ENCODE data around the gene CCND3.

Gene CCND3

GRCh38 chr6:41921712-41921998 lies 20.0 kb downstream of the CCND3 start:
- no peak for DNase-seq (ENCODE audit: low read depth)

- peak; percentile 88 for DNase-seq (ENCODE audit: low read depth)
Observed at GRCh38 chr6:41920921-41921711, 20.5 kb downstream of the CCND3 start, which contains the start of the genes BYSL and MED20. BYSL (plus strand) TSS chr6:41921499; CDS start chr6:41921563, 64 bp downstream. MED20 (minus strand) TSS chr6:41921139; CDS start chr6:41921018, 121 bp downstream.

- peak; percentile 84 for DNase-seq (ENCODE audit: low read depth)
Observed at GRCh38 chr6:41917528-41917927, 24.1 kb downstream of the CCND3 start.

GRCh38 chr6:41914869-41915530 lies 26.6 kb downstream of the CCND3 start:
- no peak for DNase-seq (ENCODE audit: low read depth)

- DNase-seq (ENCODE audit: low read depth), result no peak
Observed at GRCh38 chr6:41914343-41914742, 27.3 kb downstream of the CCND3 start.

- DNase-seq (ENCODE audit: low read depth), result no peak
Observed at GRCh38 chr6:41909727-41910126, 31.9 kb downstream of the CCND3 start.

DNA sequence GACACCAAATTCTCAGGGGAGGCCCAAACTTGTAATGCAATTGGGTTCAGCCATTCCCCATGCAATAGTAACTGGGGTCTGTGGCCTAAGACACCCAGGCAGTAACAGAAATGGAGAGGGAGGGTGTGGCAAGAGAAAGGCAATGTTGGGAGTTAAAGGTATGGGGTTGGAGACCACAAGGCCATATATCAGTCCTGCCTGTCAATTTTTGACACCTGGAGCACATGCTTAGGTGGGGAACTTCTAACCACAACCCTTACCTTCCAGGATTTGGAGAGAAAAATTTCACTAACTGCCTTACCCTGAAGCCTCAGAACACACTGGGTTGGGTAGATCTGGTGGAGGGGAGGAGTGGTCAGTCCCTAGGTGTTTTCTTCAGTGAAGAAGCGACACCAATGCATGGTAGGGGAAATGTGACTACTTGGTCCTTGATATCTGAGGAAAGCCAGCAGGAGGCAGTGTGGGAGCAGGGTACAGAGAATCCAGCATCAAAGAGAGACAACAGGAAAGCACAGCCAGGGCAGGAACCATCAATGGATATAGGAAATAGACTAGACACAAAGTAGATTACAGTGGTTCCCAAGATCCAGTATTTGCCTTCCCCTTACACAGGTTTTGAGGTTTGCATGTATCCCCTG lies 39.6 kb downstream of the CCND3 start:
- no peak for DNase-seq (ENCODE audit: low read depth)

DNA sequence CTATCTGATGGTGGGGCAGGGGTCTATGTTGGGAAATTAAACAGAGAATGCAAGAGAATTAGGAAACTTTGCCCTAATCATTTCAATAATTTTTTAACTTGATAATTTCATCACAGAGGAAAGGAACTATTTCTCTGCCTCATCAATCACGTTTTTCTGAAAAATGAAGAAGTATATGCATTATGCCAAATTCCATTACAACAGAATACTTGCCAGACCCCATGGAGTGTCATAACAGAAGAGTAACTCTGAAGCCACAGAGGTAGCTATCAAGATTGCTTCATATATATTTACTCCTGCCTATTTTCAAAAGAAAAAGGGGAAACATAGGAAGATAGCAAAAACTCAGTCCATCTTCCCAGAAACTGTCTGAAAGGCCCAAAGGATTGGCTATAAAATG lies 40.7 kb downstream of the CCND3 start:
- DNase-seq (ENCODE audit: low read depth), result no peak

DNA sequence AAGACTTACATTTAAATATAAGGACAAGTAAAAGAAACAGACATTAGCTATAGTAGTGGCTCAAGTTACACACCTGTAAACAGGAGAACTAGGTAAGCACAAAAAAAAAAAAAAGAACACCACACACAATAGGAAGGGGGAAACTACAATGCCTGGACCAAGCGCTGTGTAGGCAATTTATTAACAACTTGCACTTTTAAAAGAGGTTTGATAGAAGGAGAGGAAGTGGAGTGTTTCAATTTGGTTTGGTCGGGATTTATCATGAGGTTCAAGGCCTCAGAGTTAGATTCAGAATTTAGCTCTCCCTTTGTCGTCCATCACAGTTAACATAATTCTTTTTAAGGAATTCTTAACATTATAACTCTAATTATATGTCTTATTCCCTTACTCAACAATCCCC lies 45.3 kb downstream of the CCND3 start:
- DNase-seq (ENCODE audit: low read depth), result no peak

GRCh38 chr6:41895300-41896233 lies 46.0 kb downstream of the CCND3 start, which contains the start of gene USP49:
USP49 (minus strand) TSS chr6:41895375; CDS start chr6:41806983, 88,392 bp downstream.
- peak; percentile 52 for DNase-seq (ENCODE audit: low read depth)

GRCh38 chr6:41894366-41895299 lies 47.0 kb downstream of the CCND3 start:
- DNase-seq (ENCODE audit: low read depth), result no peak

DNA sequence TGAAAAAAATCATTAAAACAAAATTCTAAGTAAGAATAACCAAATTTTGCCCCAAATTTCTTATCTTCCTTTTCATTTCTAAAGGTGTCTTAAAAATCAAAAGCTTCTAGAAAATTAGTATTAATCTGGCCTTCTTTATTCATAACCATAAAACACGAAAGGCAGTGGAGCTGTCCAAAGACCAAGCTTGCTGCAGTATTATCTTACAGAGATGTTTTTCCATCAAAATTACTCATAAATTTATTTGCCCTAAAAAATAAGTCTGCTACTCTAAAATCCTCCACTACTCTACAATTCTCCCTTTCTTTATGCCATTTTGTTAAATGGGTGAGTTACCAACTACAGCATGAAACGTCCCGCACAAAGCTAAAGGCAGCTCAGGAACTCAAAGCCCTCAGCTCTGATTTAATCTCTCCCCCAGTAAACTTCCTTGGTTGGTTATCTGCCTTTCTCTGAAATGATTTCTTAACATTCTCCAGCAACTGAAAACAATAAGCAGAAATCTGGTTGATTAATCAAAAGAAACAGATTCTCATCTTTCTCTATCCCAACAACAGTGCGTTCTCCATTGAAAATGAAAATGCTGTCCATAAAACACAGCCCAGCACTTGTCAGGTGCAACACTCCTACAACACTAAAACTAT lies 48.6 kb downstream of the CCND3 start:
- DNase-seq (ENCODE audit: low read depth), result no peak

DNA sequence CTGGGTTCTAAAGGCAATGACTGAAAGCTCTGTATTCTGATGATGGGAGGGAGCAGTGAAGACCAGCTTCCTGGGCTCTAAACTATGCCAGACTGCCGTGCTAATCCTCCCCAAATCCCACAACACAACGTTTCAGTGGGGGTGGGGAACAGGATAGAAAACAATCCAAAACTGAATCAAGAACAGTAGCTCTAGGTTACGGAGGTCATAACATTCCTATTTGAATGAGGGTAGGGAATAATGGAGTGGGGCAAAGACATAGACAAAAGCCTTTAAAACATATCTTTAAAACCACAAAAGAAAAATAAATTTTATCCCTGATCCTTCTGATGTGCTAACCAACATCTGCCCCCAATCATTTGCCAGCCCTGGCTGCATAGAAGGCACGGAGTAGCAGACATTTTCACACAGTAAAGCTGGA lies 54.3 kb downstream of the CCND3 start:
- DNase-seq (ENCODE audit: low read depth), result no peak

DNA sequence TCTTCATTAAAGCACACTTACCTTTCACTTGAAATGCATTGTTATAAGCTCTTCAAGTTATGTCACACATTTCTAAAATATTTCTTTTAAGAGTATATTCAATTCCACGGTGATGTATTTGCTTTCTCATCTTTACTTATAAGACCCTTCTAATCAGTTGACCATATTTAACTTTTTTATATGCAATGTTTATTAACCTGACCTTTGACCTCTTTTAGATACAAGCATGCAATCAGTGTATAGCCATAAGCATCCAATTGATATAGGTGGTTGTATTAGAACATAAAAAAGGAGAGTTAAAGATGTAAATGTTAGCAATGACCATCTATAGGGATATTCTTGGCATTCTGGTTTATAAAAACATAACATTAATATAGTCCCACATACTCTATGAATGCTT lies 55.7 kb downstream of the CCND3 start:
- DNase-seq (ENCODE audit: low read depth), result no peak

GRCh38 chr6:41884957-41885356 lies 56.7 kb downstream of the CCND3 start:
- no peak for DNase-seq (ENCODE audit: low read depth)
